CD4-positive, alpha-beta T cell treated with Interleukin-2 at 100 ng/mL for 4 hours (primary cell): Measurements from ENCODE around the gene KCNE1.
"Not testable (repeated sequence)": the region's sequence is repeated elsewhere in the genome, so short reads cannot be mapped to it uniquely, and the experiment has no call there.

Experiments used
- DNase-seq: peaks from one replicate; pipeline ENCODE4 v3.0.0-alpha.2; 2020; ENCODE audit warnings: low spot score

KCNE1 gene

DNA sequence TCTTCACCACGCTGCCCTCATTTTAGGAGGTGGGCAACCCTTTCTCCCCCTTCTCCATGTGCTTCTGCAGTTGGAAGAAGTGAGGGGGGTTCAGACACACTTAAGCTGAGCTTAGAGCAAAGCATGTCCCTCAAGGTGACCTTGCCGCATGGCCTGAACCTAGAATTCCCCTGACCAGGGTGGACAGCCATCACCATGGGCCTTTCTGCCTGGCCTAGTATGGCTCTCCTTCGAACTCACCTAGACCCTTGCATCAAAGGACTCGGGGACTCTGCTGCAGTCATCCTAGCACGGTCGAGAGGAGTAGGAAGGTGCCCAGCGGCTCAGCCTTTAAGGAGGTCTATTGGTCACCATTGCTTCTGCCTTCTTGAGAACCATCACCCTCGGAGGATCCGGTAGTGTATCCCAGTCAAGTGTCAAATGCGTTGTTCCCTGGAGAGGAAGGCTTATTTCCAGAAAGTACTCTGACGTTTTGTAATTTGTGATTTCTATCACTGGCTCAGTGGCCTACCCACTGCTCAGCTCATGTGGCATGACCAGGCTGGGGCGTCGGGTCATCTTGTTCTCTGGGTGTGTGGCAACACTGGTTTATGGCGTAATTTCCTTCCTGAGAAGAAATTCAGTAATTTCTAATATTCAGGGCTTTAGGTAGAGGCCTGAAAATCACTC lies at the start of gene KCNE1:
TSS of gene KCNE1 (minus strand) at position 424 of the 669 bp plus-strand sequence. CDS start 62,576 bp downstream, outside the sequence.
- DNase-seq, result no peak

GRCh38 chr21:34561806-34562205 lies 49.8 kb upstream of the KCNE1 start:
- no peak for DNase-seq

GRCh38 chr21:34560609-34561008 lies 48.6 kb upstream of the KCNE1 start:
- no peak for DNase-seq

DNA sequence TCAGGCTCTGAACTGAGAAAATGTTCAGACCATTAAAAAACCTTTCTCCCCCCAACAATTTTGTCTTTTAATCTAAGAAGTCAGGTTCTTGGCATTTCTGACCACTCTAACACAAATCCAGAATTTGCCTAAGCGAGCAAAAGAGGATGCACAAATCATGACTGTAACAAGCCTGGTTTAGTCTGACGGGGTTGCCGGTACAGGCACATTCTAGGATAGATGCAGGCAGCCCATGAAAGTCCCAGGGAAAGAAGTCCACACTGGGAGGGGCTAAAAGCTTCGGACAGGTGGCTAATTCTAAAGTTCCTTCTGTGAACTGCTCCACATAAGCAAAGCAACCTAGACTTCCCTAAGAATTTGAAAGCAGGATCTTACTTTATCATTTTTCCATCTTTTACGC lies 48.0 kb upstream of the KCNE1 start:
- no peak for DNase-seq

DNA sequence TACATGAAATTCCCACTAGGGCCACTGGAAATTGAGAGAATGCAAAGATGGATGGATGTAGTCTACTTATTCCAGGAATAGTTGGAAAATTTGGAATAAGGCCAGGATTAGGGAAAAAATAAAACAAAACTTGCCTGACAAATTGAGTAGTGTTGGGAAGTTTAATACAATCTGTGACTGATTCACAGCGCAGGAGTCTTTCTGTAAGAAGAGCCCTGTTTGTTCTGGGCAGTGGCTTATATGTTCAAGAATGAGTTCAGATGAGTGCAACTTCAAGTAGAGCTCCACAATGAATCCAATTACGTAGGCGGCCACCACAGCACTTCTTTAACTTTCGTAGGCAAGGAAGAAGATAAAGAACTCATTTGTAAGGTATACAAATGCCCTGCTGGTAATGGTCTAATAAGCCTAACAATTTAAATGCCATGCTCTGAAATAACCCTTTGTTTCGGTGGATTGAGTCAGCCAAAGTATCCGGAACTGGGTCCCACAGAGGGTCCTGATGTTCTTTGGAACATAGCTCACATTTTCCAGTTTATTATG lies 47.1 kb upstream of the KCNE1 start:
- no peak for DNase-seq

- no peak for DNase-seq
Observed at GRCh38 chr21:34558166-34558565, 46.2 kb upstream of the KCNE1 start.

DNA sequence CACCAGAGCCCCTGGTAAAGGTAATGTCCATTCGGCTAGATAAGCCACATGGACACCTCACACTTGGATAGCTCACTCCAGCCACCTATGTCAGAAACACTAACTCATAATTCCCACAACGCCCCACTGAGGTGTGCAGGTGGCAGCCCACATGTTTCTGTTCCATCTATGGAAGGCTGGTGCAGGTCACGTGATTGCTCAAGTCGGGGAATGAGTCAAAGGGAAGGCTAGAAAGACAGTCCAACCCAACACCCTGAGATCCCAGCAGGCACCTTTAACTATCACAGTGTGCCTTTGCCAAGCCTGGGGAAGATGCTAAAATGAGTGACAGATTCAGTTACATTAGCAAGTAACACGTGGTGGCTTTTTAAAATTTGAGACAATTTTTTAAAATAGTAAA lies 45.3 kb upstream of the KCNE1 start:
- no peak for DNase-seq

DNA sequence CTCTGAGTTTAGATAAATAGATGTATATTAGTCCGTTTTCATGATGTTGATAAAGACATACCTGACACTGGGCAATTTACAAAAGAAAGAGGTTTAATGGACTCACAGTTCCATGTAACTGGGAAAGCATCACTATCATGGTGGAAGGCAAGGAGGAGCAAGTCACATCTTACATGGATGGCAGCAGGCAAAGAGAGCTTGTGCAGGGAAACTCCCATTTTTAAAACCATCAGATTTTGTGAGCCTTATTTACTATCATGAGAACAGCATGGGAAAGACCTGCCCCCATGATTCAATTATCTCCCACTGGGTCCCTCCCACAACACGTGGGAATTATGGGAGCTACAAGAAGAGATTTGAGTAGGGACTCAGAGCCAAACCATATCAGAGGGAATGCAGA lies 42.7 kb upstream of the KCNE1 start:
- not testable (repeated sequence) for DNase-seq

DNA sequence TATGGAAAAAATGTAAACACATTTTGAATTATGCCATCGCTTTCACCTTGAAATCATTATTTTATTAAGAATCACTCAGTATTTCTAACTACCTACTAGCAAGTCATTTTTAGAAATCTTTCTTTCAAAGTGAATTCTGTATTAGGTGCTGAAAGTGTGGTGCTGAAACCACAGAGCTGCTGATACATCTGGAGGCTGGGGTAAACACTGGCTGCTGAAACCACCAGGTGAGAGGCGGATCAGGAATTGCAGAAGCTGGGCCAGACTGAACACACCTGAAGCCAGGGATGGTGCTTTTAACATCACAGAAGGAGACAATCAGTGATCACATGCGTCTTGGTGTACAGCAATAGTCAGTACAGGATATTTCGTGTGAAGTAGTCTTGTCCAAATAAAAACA lies 42.2 kb upstream of the KCNE1 start:
- no peak for DNase-seq

- no peak for DNase-seq
Observed at GRCh38 chr21:34553151-34553952, 41.3 kb upstream of the KCNE1 start.

- DNase-seq, result no peak
Observed at GRCh38 chr21:34552360-34553098, 40.5 kb upstream of the KCNE1 start.

DNA sequence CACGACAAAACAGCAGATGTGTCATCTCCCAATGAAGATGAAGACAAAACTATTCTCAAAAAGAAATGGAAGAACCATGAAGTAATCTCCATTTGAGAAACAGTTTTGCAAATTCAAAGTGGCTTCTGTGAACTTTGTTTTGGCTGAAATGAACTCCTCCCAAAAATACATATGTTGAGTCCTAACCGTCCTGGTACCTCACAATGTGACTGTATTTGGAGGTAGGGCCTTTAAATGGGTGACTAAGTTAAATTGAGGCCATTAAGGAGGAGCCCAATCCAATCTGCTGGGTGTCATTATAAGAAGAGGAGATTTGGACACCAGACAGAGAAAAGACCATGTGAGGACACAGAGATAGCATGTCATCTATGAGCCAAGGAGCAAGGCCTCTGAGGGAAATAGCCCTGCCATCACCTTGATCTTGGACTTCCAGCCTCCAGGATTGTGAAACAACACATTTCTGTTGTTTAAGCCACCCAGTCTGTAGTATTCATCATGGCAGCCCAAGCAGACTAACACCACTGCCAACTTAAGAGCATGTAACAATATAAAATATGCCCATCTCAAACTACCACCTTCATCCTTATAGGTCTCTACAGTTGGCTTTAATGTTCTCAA lies 38.3 kb upstream of the KCNE1 start:
- DNase-seq, result no peak

- DNase-seq, result no peak
Observed at GRCh38 chr21:34548781-34549376, 36.9 kb upstream of the KCNE1 start.

DNA sequence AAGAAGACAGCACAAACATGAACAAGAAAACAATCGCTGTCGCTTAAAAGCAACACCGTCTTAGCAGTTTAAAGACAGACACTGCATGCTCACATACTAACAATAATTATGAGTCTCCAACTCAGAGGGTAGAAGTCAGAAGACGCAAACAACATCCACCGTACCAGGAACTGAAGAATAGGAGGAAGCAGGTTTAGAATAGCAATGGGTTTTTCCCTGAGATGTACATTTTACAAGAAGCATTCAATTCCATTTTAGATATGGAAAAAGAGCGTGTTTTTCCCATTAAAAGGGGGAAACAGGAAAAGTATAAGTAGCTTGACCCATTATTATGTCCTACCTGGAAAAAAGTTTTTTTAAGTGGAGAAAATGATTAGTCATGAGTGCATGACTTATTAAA lies 34.5 kb upstream of the KCNE1 start:
- no peak for DNase-seq

DNA sequence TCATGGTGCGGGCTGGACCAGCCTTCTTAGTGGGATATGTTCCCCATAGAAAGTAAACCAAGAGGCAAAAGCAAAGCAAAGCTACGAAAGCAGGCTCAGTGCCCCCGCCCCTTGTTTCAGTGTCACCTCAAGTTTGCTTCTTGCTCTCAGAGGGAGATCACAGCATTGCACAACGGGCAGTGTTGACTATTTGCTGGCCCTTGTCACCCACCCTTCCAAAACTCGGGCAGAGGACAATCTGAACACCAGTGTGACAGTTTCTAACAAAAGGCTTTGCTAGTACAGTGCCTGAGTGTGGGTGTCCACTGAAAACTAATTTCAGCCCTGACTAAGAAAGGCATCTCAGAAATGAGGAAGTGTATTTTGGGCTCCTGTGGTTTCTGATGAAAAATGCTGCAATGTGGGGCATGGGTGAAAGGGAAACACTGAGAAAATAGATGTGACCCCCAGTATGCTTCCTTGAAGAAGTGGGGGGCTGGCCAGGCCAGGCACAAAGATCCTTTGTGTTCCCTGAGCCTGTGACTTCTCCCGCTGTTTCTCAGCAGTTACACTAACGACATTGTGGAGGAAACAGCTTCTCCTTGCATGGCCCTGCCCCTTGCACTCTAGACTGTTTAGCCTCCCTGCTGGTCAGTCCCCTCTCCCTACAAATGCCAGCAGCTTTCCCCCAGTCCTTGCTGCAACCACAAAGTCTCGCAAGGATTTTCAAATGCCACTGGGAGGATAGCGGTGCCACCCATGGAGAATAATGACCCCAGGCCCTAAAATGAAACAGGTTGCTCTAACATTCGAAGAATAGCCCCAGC lies 33.3 kb upstream of the KCNE1 start:
- no peak for DNase-seq

- peak; percentile 36 for DNase-seq
Observed at GRCh38 chr21:34544032-34544496, 32.1 kb upstream of the KCNE1 start.

GRCh38 chr21:34543017-34543416 lies 31.0 kb upstream of the KCNE1 start:
- DNase-seq, result no peak

GRCh38 chr21:34540206-34540605 lies 28.2 kb upstream of the KCNE1 start:
- no peak for DNase-seq

DNA sequence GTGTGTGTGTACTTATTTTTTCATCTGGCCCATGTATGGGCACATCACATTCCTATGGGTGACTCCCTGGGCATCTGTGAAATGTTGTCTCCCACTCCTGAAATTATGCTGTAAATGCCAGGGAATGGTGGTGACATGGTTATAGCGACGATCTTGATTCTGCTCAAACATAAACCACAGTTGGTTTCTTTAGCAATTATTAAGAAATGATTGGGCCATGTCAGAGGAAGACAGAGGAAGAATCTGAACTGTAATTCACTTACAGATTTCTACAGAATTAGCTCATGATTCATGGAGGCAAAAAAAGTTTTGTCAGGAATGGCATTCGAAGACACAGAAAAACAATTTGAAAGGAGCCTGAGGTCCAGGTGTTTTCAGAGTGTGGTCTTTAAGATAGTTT lies 25.8 kb upstream of the KCNE1 start:
- no peak for DNase-seq

GRCh38 chr21:34536820-34537219 lies 24.8 kb upstream of the KCNE1 start:
- DNase-seq, result no peak

DNA sequence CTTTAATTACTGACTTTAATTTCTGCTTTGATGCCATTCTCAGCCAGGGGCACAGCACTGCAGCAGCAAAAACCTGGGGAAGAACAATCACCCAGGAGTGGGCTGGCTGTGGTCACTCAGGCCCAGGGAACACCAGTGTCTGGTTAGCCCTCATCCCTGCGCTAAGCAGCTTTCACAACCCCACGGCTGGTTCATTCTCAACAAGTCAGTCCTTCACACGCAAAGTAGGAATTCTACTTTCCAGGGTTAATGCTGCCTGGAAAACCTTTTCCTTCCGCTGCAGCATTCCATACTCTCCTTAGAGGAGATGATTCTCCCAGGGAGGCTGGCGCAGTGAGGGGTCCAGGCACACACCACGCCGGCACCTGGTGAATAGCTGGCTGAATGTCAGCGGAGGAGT lies 24.3 kb upstream of the KCNE1 start:
- no peak for DNase-seq
